Measurements from ENCODE around the gene ABCA10. TPM values are rescaled to one million over a fixed set of nuclear protein-coding genes. Genes with fewer than 3 reads are reported as not detected.

The ABCA10 gene
- total and polyA plus RNA-seq, 2 of the 8 experiments (the other 6 are each of a cell fraction or from before 2014, with no cell fraction given): not detected

GRCh38 chr17:69250641-69251040 lies 22.0 kb upstream of the ABCA10 start:
- Histone ChIP-seq H3K27ac (ENCODE audit: low read depth, low read length) (no peak overlapping the region), H4K8ac (ENCODE audit: extremely low read depth, insufficient read depth, low read length) (no peak overlapping the region), H2BK15ac (ENCODE audit: low read length) (no peak overlapping the region), H2AK5ac (ENCODE audit: low read depth, low read length) (no peak overlapping the region), H2BK12ac (ENCODE audit: low read depth, low read length) (no peak overlapping the region), H3K36me3 (ENCODE audit: control insufficient read depth in 2 of 4, insufficient read depth in 4 of 4, low read length in 3 of 4) (no peaks in the 10 kb centered on the region), H4K5ac (ENCODE audit: insufficient read length, low read depth, low read length) (no peak overlapping the region), H2BK5ac (ENCODE audit: low read depth, low read length) (no peak overlapping the region), H3K4me3 (ENCODE audit: extremely low read depth in 1 of 4, insufficient read depth in 2 of 4, low read depth in 3 of 4, low read length in 4 of 4) (no peak overlapping the region), H3K14ac (ENCODE audit: insufficient read length) (no peak overlapping the region), H2BK20ac (ENCODE audit: low read length) (no peak overlapping the region), H3K56ac (replicated peaks; ENCODE audit: insufficient read length, low read depth, low read length) (no peak overlapping the region), H2BK120ac (replicated peaks; ENCODE audit: low read depth, low read length) (no peak overlapping the region), H3K9me3 (ENCODE audit: insufficient read depth in 2 of 2, low read depth in 1 of 2, low read length in 1 of 2) (no peaks in the 10 kb centered on the region), H4K20me1 (replicated peaks in 1 of 2; ENCODE audit: control insufficient read depth in 1 of 2, insufficient read depth in 2 of 2, low read length in 2 of 2) (no peaks in the 10 kb centered on the region), H3K9ac (replicated peaks in 1 of 4; ENCODE audit: extremely low read depth in 1 of 4, low read depth in 3 of 4, low read length in 3 of 4) (no peak overlapping the region), H4K91ac (replicated peaks; ENCODE audit: insufficient read length, low read length) (no peak overlapping the region), H2AFZ (ENCODE audit: low read length) (no peak overlapping the region), H3K23ac (ENCODE audit: insufficient read length) (no peak overlapping the region), H3K79me1 (ENCODE audit: low read depth, low read length) (no peaks in the 10 kb centered on the region), H3K4me1 (replicated peaks in 1 of 4; ENCODE audit: control insufficient read depth in 3 of 4, insufficient read depth in 4 of 4, low read length in 3 of 4) (no peaks in the 10 kb centered on the region), H3K18ac (ENCODE audit: extremely low read depth, low read length) (no peak overlapping the region), H3K27me3 (replicated peaks in 1 of 4; ENCODE audit: control insufficient read depth in 3 of 4, extremely low read depth in 1 of 4, insufficient read depth in 3 of 4, low read length in 3 of 4) (no peaks in the 10 kb centered on the region), H3K4me2 (ENCODE audit: insufficient read depth in 1 of 2, low read depth in 2 of 2, low read length in 2 of 2) (no peak overlapping the region), H3K79me2 (ENCODE audit: control insufficient read depth in 1 of 2, insufficient read depth in 2 of 2, low read length in 2 of 2) (no peaks in the 10 kb centered on the region), H3K4ac (replicated peaks; ENCODE audit: insufficient read length, low read depth, low read length) (no peak overlapping the region), H3K23me2 (ENCODE audit: low read depth, low read length) (no peaks in the 10 kb centered on the region)
- ChIA-PET CTCF (ENCODE audit: partially characterized antibody) (interaction anchor here (1.3 to 4.5 kb wide), 4 partner anchors 12 to 479 kb away, joined by 3 to 20 read pairs (median 4); no protein-coding TSS in a partner anchor), POLR2A (ENCODE audit: partially characterized antibody) (no interaction called here)
- 87% methylated on average over 4 of the region's 4 CpGs; no CpG with 5 or more reads in 1 of the 2 experiments for WGBS, 2 experiments (ENCODE audit: extremely low coverage in 1 of 2, insufficient coverage in 1 of 2, insufficient read length in 1 of 2, insufficient replicate concordance in 2 of 2, low coverage in 1 of 2, low lambda C conversion rate in 2 of 2, missing lambda C conversion rate in 1 of 2)
- TF ChIP-seq HDAC6 (IDR thresholded peaks at IDR 0.05; ENCODE audit: low read depth, low read length): no peak
- no peak for TF ChIP-seq CTCF (IDR thresholded peaks at IDR 0.05; ENCODE audit: control extremely low read depth in 1 of 3, insufficient read depth in 1 of 3, low read depth in 1 of 3, low read length in 3 of 3)
- no peak for TF ChIP-seq BCL11A (IDR thresholded peaks at IDR 0.05; ENCODE audit: low read depth in 2 of 2, low read length in 2 of 2)
- no peak for TF ChIP-seq EP300 (IDR thresholded peaks at IDR 0.05; ENCODE audit: borderline replicate concordance in 1 of 2, low read depth in 2 of 2, low read length in 2 of 2)
- TF ChIP-seq ATF3 (IDR thresholded peaks at IDR 0.05; ENCODE audit: insufficient read depth, low read depth, low read length): no peak
- TF ChIP-seq RFX5 (IDR thresholded peaks at IDR 0.05; ENCODE audit: borderline replicate concordance, low read depth, low read length): no peak
- no peak for TF ChIP-seq CREB1 (IDR thresholded peaks at IDR 0.05)
- no peak for TF ChIP-seq NANOG (IDR thresholded peaks at IDR 0.05; ENCODE audit: insufficient read depth, low read depth, low read length, poor library complexity, severe bottlenecking)
- TF ChIP-seq YY1 (IDR thresholded peaks at IDR 0.05; ENCODE audit: low read depth, low read length): no peak
- FAIRE-seq (no peak), DNase-seq (ENCODE audit: low read depth in 1 of 2, low spot score in 2 of 2) (no peak)
